Fibroblast of mammary gland (primary cell): ENCODE data around the gene PPAN.

ENCODE experiments used
- DNase-seq: peaks from one replicate; pipeline ENCODE4 v3.0.0-alpha.2; 2010; ENCODE audit warnings: low read depth
- H3K4me3 ChIP-seq: 2 replicates; pipeline ENCODE4 v1.5.1; 2011; ENCODE audit warnings: low read depth, mild to moderate bottlenecking, low read length, moderate library complexity; ENCODE audit not compliant: control insufficient read depth
- TF ChIP-seq, protein P1 (sequence below): conservative IDR thresholded peaks from 2 replicates; pipeline ENCODE4 v1.5.1; 2011; ENCODE audit warnings: low read depth, low read length, inconsistent platforms; ENCODE audit not compliant: control insufficient read depth, insufficient read depth

The PPAN gene

DNA sequence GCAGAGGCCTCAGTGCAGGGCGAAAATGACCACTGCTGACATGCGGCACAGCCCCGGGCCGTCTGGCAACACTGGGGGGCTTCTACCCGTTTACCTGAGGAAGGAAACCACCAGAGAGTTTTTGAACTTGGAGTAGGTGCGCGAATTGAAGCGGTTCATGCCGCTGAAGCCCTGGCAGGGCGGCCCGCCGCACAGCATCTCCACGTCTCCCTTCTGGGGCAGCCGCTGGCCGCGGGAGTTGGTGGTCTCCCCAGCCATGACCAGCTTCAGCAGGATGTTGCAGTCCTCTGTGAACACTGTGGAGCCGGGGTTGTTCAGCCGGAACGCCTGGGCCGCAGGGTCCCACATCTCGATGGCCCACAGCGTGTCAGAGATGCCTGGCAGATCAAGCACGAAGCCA is 33.8 kb downstream of the PPAN start:
- no peak for DNase-seq
- TF ChIP-seq, protein P1, sequence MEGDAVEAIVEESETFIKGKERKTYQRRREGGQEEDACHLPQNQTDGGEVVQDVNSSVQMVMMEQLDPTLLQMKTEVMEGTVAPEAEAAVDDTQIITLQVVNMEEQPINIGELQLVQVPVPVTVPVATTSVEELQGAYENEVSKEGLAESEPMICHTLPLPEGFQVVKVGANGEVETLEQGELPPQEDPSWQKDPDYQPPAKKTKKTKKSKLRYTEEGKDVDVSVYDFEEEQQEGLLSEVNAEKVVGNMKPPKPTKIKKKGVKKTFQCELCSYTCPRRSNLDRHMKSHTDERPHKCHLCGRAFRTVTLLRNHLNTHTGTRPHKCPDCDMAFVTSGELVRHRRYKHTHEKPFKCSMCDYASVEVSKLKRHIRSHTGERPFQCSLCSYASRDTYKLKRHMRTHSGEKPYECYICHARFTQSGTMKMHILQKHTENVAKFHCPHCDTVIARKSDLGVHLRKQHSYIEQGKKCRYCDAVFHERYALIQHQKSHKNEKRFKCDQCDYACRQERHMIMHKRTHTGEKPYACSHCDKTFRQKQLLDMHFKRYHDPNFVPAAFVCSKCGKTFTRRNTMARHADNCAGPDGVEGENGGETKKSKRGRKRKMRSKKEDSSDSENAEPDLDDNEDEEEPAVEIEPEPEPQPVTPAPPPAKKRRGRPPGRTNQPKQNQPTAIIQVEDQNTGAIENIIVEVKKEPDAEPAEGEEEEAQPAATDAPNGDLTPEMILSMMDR: no peak
- H3K4me3 ChIP-seq: no peak overlapping the region

DNA sequence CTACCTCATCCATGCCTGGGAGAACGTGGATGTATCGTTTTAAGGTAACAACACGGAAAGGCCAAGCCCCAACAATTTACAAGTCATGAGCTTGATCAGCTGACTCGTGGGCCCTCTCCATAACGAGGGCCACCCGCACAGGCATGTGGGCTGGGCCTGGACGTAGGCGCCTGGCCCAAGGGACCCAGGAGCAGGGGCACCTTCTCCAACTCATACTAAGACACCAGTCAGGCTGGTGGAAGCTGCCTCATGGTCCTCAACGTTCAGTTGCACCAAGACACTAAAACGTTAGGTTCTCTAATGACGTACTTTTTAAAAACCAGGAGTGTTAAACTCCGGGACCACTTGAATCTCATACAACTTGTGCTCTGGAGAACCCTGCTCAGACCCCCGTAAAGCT is 35.3 kb downstream of the PPAN start:
- TF ChIP-seq, protein P1: no peak
- DNase-seq: no peak
- H3K4me3 ChIP-seq: no peak overlapping the region

DNA sequence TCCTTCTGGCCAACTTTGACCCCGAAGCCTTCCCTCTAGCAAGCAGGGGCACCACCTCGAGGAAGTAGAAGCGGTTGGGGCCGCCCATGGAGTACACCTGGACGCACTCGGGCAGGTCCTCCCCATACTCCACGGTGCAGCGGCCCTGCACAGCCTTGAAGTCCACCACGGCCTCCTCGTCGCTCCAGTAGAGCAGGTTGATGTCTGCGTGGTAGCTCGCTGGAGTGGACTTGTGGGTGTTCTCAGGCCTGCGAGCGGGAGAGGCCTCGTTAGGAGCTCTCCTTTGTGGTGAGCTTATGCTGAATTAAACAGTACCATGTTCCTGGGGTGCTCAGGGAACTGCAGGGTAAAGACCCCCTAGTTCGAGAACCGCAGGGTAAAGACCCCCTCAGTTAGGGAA is 35.8 kb downstream of the PPAN start:
- TF ChIP-seq, protein P1: no peak
- DNase-seq: no peak
- no peak overlapping the region for H3K4me3 ChIP-seq

DNA sequence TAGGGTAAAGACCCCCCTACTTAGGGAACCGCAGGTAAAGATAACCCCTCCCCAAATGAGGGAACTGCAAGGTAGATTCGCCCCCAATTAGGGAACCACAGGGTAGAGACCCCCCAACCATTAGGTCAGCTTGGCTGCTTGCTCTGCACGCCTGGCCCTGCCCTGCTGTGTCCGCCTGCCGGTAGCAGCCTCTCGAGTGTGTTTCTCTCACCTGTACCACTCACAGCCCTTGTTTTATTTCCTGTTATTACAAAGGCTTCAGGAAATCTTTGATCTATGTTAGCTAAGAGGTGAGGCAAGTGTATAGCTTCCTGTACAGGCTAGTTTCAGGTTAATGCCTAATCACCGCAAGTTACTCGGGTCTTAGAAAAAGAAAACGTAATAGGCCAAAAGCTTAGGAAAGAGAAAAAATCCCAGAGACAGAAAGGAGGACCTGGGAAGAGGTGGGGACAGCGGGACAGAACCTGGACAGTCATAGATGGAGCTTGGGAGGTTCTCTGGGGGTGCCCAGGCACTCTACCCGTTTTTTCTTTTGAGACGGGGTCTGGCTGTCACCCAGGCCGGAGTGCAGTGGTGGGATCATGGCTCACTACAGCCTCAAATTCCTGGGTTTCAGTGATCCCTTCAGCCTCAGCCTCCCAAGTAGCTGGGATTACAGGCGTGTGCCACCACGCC is 36.7 kb downstream of the PPAN start:
- H3K4me3 ChIP-seq: no peak overlapping the region
- TF ChIP-seq, protein P1: no peak
- DNase-seq: no peak

DNA sequence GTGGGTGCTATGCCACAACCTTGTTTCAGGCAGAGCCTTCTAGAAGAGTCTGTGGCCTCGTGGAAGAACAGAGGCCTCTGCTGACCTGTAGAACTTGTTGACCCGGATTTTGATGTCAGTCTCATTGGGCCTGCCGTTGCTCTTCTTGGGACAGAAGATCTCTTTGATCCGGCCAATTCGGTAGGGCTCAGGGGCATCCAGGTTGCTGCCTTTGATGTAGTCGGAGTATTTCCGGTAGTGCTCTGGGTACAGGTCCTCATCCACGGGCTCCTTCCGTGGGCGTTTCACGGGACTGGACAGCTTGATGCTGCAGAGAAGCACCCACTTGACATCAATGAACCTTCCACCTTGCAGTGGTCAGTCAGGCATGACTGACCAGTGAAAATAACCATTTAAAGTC is 37.5 kb downstream of the PPAN start:
- no peak overlapping the region for H3K4me3 ChIP-seq
- TF ChIP-seq, protein P1: no peak
- DNase-seq: no peak

DNA sequence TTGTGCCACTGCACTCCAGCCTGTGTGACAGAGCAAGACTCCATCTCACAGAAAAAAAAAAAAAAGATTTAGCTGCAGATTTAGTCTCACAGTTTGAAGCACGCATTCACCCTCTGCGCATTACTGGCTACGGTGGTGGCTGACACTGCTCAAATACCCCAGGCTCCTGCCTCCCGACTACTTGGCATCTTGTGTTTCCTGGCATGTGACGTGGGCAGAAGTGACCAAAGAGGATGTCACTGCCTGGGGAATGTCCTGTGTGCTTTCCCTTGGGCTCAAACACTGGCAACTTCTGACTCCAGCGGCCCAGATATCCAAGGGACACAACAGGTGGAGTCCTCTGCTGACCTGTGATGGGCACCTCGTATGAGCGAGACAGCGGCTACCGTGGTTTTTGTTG is 38.2 kb downstream of the PPAN start:
- TF ChIP-seq, protein P1: no peak
- no peak for DNase-seq
- no peak overlapping the region for H3K4me3 ChIP-seq

DNA sequence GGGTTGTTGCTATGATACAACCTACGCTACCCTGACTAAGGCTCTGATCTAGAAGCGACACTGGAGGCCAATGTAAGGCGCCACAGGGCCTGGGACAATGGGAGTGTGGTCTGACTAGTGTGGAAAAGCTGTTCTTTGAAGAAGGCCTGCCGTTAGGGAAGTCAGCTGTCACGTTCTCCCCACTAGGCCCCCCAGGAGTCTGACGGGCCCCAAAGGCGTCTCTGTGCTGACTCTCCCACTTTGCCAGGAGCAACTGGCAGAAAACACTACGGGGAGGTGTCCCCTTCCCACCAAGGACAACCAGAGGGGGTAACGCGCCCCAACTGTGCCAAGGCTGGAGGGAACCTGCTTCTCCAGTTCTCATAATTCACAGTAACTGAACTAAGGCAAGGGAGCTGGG is 38.9 kb downstream of the PPAN start:
- TF ChIP-seq, protein P1: no peak
- H3K4me3 ChIP-seq: no peak overlapping the region
- no peak for DNase-seq
